ENCODE results near the gene B9D1. TPM values are rescaled to one million over a fixed set of nuclear protein-coding genes. Genes with fewer than 3 reads are reported as not detected.
A peak's percentile ranks its signal among the peaks of the same experiment; 100 is the strongest.

The B9D1 gene
- total and polyA plus RNA-seq, 2 of the 13 experiments (the other 11 are each of a cell fraction or from before 2014, with no cell fraction given) = 27.7 to 31.1 TPM

DNA sequence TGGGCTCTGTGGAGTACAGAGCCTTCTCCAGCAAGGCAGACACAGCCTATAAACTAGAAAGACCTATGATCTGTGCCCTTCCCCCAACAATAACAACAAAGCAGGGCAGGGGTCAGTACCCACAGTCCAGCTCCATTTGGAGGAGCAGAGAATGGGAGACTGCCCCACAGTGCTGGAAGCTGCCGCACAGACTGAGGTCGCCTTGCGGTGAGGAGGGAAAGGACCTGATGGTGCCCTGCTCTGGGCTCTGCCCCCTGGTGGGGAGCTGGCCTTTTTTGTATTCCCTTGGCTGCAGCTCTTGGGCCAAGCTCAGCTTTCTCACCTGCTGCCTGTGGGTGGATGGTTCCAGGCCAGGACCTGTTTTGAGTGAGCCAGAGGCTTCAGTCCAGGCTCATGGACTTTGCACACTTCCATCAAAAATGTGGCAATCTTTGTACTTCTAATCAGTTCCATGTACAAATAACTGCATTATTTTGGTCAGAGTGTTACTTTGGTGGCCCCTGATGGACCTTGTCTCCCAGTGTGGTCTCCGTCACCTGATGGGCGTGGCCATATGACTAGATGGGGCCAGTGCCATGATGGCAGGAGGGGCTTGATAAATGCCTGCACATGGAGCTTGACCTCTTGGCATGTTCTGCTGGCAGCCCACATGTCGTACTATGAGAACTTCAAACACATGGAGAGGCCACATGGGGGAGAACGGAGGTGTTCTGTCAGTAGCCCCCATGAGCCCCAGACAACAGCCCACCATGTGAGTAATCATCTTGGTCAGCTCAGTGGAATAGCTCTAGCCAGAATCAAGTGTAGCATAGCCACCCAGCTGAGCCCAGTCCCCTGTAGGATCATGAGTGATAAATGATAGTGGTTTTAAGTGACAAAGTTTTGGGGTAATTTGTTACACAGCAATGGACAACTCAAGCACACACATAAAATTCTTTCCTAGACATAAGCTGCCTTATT is 24.2 kb downstream of the B9D1 start (continued):
- TF ChIP-seq SP2 (CRISPR knock-in tag; IDR thresholded peaks at IDR 0.05) = no peak; the same call in 1 of the 2 replicates
- TF ChIP-seq ZNF776 (CRISPR knock-in tag; IDR thresholded peaks at IDR 0.05) = no peak
- no peak for TF ChIP-seq ZNF446 (CRISPR knock-in tag; IDR thresholded peaks at IDR 0.05)
- TF ChIP-seq ZNF746 (CRISPR knock-in tag; IDR thresholded peaks at IDR 0.05) = no peak
- TF ChIP-seq, protein P1, sequence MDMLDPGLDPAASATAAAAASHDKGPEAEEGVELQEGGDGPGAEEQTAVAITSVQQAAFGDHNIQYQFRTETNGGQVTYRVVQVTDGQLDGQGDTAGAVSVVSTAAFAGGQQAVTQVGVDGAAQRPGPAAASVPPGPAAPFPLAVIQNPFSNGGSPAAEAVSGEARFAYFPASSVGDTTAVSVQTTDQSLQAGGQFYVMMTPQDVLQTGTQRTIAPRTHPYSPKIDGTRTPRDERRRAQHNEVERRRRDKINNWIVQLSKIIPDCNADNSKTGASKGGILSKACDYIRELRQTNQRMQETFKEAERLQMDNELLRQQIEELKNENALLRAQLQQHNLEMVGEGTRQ (IDR thresholded peaks at IDR 0.05; ENCODE audit: low read depth, low read length) = no peak
- TF ChIP-seq, protein P1 (CRISPR knock-in tag; IDR thresholded peaks at IDR 0.05; ENCODE audit: borderline replicate concordance) = 0 out of 2 replicates have a peak, but pooled peaks have one; percentile 52
- TF ChIP-seq, protein P2, sequence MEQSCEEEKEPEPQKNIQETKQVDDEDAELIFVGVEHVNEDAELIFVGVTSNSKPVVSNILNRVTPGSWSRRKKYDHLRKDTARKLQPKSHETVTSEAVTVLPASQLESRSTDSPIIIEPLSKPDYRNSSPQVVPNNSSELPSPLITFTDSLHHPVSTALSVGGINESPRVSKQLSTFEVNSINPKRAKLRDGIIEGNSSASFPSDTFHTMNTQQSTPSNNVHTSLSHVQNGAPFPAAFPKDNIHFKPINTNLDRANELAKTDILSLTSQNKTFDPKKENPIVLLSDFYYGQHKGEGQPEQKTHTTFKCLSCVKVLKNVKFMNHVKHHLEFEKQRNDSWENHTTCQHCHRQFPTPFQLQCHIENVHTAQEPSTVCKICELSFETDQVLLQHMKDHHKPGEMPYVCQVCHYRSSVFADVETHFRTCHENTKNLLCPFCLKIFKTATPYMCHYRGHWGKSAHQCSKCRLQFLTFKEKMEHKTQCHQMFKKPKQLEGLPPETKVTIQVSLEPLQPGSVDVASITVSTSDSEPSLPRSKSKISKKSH (CRISPR knock-in tag; IDR thresholded peaks at IDR 0.05; ENCODE audit: borderline replicate concordance) = peak; percentile 50; the same call in 1 of the 2 replicates
- TF ChIP-seq CHD2 (IDR thresholded peaks at IDR 0.05; ENCODE audit: low read depth, low read length) = no peak
- TF ChIP-seq ARHGAP35 (CRISPR knock-in tag; IDR thresholded peaks at IDR 0.05; ENCODE audit: borderline replicate concordance) = no peak; the same call in 1 of the 2 replicates
- TF ChIP-seq MIXL1 (CRISPR knock-in tag; IDR thresholded peaks at IDR 0.05) = peak; percentile 10; the same call in 1 of the 2 replicates
- TF ChIP-seq ZNF883 (CRISPR knock-in tag; IDR thresholded peaks at IDR 0.05; ENCODE audit: not compliant biosample characterization) = peak; percentile 71
- no peak for TF ChIP-seq PRPF4 (IDR thresholded peaks at IDR 0.05; ENCODE audit: low read depth, low read length, poor library complexity, severe bottlenecking)
- TF ChIP-seq, protein P3, sequence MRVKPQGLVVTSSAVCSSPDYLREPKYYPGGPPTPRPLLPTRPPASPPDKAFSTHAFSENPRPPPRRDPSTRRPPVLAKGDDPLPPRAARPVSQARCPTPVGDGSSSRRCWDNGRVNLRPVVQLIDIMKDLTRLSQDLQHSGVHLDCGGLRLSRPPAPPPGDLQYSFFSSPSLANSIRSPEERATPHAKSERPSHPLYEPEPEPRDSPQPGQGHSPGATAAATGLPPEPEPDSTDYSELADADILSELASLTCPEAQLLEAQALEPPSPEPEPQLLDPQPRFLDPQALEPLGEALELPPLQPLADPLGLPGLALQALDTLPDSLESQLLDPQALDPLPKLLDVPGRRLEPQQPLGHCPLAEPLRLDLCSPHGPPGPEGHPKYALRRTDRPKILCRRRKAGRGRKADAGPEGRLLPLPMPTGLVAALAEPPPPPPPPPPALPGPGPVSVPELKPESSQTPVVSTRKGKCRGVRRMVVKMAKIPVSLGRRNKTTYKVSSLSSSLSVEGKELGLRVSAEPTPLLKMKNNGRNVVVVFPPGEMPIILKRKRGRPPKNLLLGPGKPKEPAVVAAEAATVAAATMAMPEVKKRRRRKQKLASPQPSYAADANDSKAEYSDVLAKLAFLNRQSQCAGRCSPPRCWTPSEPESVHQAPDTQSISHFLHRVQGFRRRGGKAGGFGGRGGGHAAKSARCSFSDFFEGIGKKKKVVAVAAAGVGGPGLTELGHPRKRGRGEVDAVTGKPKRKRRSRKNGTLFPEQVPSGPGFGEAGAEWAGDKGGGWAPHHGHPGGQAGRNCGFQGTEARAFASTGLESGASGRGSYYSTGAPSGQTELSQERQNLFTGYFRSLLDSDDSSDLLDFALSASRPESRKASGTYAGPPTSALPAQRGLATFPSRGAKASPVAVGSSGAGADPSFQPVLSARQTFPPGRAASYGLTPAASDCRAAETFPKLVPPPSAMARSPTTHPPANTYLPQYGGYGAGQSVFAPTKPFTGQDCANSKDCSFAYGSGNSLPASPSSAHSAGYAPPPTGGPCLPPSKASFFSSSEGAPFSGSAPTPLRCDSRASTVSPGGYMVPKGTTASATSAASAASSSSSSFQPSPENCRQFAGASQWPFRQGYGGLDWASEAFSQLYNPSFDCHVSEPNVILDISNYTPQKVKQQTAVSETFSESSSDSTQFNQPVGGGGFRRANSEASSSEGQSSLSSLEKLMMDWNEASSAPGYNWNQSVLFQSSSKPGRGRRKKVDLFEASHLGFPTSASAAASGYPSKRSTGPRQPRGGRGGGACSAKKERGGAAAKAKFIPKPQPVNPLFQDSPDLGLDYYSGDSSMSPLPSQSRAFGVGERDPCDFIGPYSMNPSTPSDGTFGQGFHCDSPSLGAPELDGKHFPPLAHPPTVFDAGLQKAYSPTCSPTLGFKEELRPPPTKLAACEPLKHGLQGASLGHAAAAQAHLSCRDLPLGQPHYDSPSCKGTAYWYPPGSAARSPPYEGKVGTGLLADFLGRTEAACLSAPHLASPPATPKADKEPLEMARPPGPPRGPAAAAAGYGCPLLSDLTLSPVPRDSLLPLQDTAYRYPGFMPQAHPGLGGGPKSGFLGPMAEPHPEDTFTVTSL (CRISPR knock-in tag; IDR thresholded peaks at IDR 0.05; ENCODE audit: borderline replicate concordance) = peak; percentile 66; the same call in 1 of the 2 replicates
- peak; percentile 55 for TF ChIP-seq SMC3 (IDR thresholded peaks at IDR 0.05; ENCODE audit: low read length)
- no peak for TF ChIP-seq ZBTB8A (CRISPR knock-in tag; IDR thresholded peaks at IDR 0.05; ENCODE audit: borderline replicate concordance, low read depth)
- no peak for TF ChIP-seq TGIF2 (CRISPR knock-in tag; IDR thresholded peaks at IDR 0.05)
- TF ChIP-seq, protein P4, sequence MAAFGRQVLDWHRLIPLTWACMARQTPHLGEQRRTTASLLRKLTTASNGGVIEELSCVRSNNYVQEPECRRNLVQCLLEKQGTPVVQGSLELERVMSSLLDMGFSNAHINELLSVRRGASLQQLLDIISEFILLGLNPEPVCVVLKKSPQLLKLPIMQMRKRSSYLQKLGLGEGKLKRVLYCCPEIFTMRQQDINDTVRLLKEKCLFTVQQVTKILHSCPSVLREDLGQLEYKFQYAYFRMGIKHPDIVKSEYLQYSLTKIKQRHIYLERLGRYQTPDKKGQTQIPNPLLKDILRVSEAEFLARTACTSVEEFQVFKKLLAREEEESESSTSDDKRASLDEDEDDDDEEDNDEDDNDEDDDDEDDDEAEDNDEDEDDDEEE (CRISPR knock-in tag; IDR thresholded peaks at IDR 0.05) = no peak
